Epidermal melanocyte (primary cell): ENCODE measurements around the gene UGDH.
"Not testable (repeated sequence)": the region's sequence is repeated elsewhere in the genome, so short reads cannot be mapped to it uniquely, and the experiment has no call there.

Source experiments
- DNase-seq: peaks from one replicate; pipeline ENCODE4 v3.0.0; 2011; ENCODE audit warnings: low spot score; ENCODE audit not compliant: insufficient read length

The UGDH gene

GRCh38 chr4:39529534-39529933 lies 2.3 kb upstream of the UGDH start:
- DNase-seq, result no peak

- no peak for DNase-seq
Measured at GRCh38 chr4:39528061-39528465, 824 bp upstream of the UGDH start.

GRCh38 chr4:39526765-39527295 lies 409 bp downstream of the UGDH start:
- DNase-seq, result peak; percentile 29

- no peak for DNase-seq
Measured at GRCh38 chr4:39525822-39526690, 1.2 kb downstream of the UGDH start.

GRCh38 chr4:39524161-39524957 lies 2.9 kb downstream of the UGDH start:
- no peak for DNase-seq

GRCh38 chr4:39522068-39522467 lies 5.2 kb downstream of the UGDH start:
- DNase-seq, result no peak

- no peak for DNase-seq
Measured at GRCh38 chr4:39521253-39521919, 5.9 kb downstream of the UGDH start.

GRCh38 chr4:39518484-39518883 lies 8.8 kb downstream of the UGDH start:
- DNase-seq, result no peak

- DNase-seq, result no peak
Measured at GRCh38 chr4:39516407-39516966, 10.8 kb downstream of the UGDH start.

GRCh38 chr4:39515669-39516401 lies 11.4 kb downstream of the UGDH start:
- not testable (repeated sequence) for DNase-seq

- DNase-seq, result no peak
Measured at GRCh38 chr4:39514888-39515401, 12.3 kb downstream of the UGDH start.

GRCh38 chr4:39514266-39514665 lies 13.0 kb downstream of the UGDH start:
- DNase-seq, result not testable (repeated sequence)

GRCh38 chr4:39510348-39510929 lies 16.8 kb downstream of the UGDH start:
- no peak for DNase-seq

GRCh38 chr4:39505581-39505980 lies 21.7 kb downstream of the UGDH start:
- no peak for DNase-seq

- DNase-seq, result no peak
Measured at GRCh38 chr4:39504538-39504937, 22.7 kb downstream of the UGDH start.

- DNase-seq, result not testable (repeated sequence)
Measured at GRCh38 chr4:39502664-39503035, 24.6 kb downstream of the UGDH start.

GRCh38 chr4:39502019-39502663 lies 25.1 kb downstream of the UGDH start:
- no peak for DNase-seq

GRCh38 chr4:39498727-39499020 lies 28.6 kb downstream of the UGDH start:
- DNase-seq, result no peak

- DNase-seq, result no peak
Measured at GRCh38 chr4:39497909-39498726, 29.1 kb downstream of the UGDH start.
